ENCODE measurements around the gene PCCA. TPM values are rescaled to one million over a fixed set of nuclear protein-coding genes. Genes with fewer than 3 reads are reported as not detected.
"Not testable (repeated sequence)": the region's sequence is repeated elsewhere in the genome, so short reads cannot be mapped to it uniquely, and the experiment has no call there.

PCCA gene
- total RNA-seq, 1 experiment from 2014 or later, result 16.2 TPM

- not testable (repeated sequence) for DNase-seq (ENCODE audit: low read depth)
Measured at GRCh38 chr13:100524688-100525087, 435.8 kb downstream of the PCCA start.

GRCh38 chr13:100525453-100526317 is 436.8 kb downstream of the PCCA start:
- DNase-seq (ENCODE audit: low read depth), result no peak

- DNase-seq (ENCODE audit: low read depth), result no peak
Measured at GRCh38 chr13:100526318-100527000, 437.6 kb downstream of the PCCA start.

GRCh38 chr13:100527644-100528043 is 438.8 kb downstream of the PCCA start:
- DNase-seq (ENCODE audit: low read depth), result no peak

- no peak for DNase-seq (ENCODE audit: low read depth)
Measured at GRCh38 chr13:100528353-100528752, 439.5 kb downstream of the PCCA start.

- no peak for DNase-seq (ENCODE audit: low read depth)
Measured at GRCh38 chr13:100528820-100529219, 439.9 kb downstream of the PCCA start.

GRCh38 chr13:100529666-100530377 is 440.9 kb downstream of the PCCA start:
- DNase-seq (ENCODE audit: low read depth), result no peak

- no peak for DNase-seq (ENCODE audit: low read depth)
Measured at GRCh38 chr13:100530671-100531213, 441.8 kb downstream of the PCCA start.

GRCh38 chr13:100532090-100532766 is 443.3 kb downstream of the PCCA start:
- DNase-seq (ENCODE audit: low read depth), result no peak

GRCh38 chr13:100532836-100533435 is 444.0 kb downstream of the PCCA start:
- no peak for DNase-seq (ENCODE audit: low read depth)

GRCh38 chr13:100533588-100534041 is 444.7 kb downstream of the PCCA start:
- DNase-seq (ENCODE audit: low read depth), result no peak

- no peak for DNase-seq (ENCODE audit: low read depth)
Measured at GRCh38 chr13:100534147-100534843, 445.4 kb downstream of the PCCA start.

GRCh38 chr13:100534911-100535310 is 446.0 kb downstream of the PCCA start:
- no peak for DNase-seq (ENCODE audit: low read depth)

GRCh38 chr13:100535426-100536135 is 446.7 kb downstream of the PCCA start:
- DNase-seq (ENCODE audit: low read depth), result no peak

GRCh38 chr13:100536643-100537180 is 447.8 kb downstream of the PCCA start:
- no peak for DNase-seq (ENCODE audit: low read depth)

GRCh38 chr13:100537486-100537885 is 448.6 kb downstream of the PCCA start:
- DNase-seq (ENCODE audit: low read depth), result no peak

- no peak for DNase-seq (ENCODE audit: low read depth)
Measured at GRCh38 chr13:100537951-100538462, 449.1 kb downstream of the PCCA start.

GRCh38 chr13:100540621-100541020 is 451.7 kb downstream of the PCCA start:
- DNase-seq (ENCODE audit: low read depth), result no peak
